Astrocyte (in vitro differentiated cells and primary cell): Measurements from ENCODE around the gene EYA2.

Experiments
- CTCF ChIP-seq: IDR thresholded peaks from 2 replicates; pipeline ENCODE4 v1.5.1; 2011; ENCODE audit warnings: low read depth, mild to moderate bottlenecking, inconsistent platforms, low read length, moderate library complexity; ENCODE audit not compliant: insufficient read depth
- EZH2 ChIP-seq: IDR thresholded peaks from 2 replicates; pipeline ENCODE4 v1.6.1; 2012; ENCODE audit warnings: mild to moderate bottlenecking, low read length, inconsistent platforms; ENCODE audit not compliant: insufficient read depth

- TF ChIP-seq CTCF: no peak
- no peak for TF ChIP-seq EZH2
These were observed 229.6 kb downstream of the EYA2 start for GRCh38 chr20:47124181-47124717.
